NOMO-1 treated with DMSO at 0.1 percent for 48 hours (cell line): ENCODE measurements around the gene LARGE2.

ENCODE experiments used
- DNase-seq: peaks from one replicate; lab custom pipeline; 2025; ENCODE audit not compliant: unreplicated experiment; lab: John Stamatoyannopoulos, UW

LARGE2 gene

DNA sequence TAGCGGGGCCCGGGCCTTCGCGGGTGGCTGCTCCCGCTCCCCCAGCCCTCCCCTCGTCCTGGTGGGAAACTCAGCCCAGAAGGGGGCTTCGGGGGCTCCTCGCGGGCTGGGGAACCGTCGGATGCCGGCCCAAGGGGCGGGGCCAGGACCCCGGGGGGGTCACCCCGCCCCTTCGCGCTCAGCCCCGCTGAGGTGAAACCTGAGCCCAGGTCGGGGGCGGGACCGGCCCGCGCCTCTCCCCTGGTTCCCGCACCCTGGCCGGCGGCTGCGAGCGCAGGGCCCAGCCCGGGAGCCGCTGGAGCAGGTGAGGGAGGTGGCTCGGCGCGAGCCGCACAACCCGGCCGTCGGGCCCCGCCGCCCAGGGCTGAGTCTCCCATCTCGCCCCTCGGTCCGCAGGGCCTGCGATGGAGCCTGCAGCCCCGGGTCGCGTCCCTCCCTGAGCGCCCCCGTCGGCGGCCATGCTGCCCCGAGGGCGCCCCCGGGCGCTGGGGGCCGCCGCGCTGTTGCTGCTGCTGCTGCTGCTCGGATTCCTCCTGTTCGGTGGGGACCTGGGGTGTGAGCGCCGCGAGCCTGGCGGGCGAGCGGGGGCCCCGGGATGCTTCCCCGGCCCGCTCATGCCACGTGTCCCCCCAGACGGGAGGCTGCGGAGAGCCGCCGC is at the start of gene LARGE2:
Gene LARGE2, plus strand, starts transcription at position 232 of the 658 bp plus-strand sequence. Its CDS starts 227 bp downstream, at position 459.
- DNase-seq: no peak

DNA sequence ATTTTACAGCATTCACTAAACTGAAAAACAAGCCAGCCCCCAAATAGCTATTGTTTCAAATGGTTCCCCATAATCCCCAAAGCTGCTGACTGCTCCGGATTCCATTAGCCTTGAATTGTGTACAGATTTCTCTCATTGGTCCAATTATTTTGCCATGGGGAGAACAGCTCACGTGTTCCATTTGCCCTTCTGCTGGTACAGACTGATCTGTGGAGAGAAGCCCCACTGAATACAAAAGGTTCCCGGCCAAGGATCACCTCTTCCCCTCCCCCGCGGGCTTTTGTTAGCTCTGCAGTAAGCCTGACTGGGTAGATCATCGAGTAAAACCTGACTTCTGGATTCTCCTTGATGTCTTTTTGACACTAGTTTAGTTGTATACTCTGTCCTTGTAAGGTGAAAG is 46.1 kb upstream of the LARGE2 start:
- no peak for DNase-seq

DNA sequence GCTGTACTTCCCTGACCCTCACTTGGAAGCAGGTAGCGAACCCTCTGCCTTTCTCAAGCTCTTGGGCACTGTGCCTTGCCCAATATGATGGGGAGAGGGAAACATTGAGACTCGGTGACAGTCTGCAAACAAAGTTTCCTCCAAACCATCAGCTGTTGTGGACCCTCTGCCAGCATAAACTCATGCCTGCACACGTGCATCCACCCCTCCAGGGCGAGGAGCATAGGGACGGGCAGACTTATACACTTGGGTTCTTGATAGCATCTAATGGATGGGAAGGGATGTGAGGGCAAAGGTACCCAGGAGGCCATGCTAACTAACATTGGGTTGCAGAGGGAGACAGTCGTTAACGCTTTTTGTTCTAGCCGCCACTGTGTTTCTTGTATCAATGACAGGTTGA is 45.2 kb upstream of the LARGE2 start:
- DNase-seq: no peak

DNA sequence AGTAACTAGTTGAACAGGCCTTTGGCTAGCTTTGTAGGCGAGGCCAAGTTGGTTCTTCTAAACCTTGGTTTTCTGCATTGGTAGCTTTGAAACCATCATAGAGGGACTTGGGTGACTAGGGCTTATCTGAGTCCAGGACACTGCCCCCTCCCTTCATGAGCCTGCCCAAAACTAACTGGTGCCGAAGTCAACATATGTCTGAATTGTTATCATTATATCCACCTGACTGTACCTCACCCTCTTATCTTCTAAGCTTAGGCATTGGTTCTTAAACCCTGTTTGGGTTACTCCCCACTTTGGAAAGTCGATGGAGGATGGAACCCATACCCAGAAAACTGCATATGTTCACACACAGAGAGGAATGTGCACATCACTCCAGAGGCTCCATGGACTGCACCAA is 44.6 kb upstream of the LARGE2 start:
- no peak for DNase-seq

DNA sequence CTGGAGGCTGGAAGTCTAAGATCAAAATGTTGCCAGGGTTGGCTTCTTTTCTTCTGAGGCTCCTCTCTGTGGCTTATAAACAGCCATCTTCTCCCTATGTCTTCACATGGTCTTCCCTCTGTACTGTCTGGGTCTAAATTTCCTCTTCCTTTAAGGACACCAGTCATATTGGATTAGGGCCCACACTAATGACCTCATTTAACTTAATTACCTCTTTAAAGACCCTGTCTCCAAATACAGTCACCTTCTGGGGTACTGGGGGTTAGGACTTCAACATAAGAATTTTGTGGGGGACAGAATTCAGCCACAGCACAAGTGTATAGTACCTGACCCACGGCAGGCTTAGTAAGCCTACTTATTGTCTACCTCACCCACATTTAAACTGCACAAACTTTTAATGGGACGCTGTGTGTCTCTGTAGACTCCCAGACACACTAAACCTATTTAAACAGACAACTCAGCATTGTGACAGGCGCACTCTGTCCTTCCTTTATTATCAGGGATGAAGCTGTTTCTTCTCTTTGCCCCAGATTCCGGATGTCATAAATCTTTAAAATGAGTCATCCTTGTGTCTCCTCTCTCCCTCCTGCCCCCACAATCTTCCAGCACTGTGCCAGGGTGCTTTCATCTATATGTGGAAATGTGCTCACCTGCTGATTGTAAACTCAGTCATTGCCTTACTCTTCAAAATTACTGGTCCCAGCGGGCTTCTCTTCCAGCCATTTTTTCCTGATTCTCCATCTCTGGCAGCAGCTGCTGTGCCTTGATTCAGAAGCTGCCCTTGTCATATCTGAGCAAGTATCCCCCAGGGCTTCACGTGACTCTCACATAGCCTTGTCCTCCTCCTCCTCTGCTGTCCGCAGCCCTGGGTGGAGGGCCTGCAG is 42.4 kb upstream of the LARGE2 start:
- DNase-seq: peak; percentile 81

DNA sequence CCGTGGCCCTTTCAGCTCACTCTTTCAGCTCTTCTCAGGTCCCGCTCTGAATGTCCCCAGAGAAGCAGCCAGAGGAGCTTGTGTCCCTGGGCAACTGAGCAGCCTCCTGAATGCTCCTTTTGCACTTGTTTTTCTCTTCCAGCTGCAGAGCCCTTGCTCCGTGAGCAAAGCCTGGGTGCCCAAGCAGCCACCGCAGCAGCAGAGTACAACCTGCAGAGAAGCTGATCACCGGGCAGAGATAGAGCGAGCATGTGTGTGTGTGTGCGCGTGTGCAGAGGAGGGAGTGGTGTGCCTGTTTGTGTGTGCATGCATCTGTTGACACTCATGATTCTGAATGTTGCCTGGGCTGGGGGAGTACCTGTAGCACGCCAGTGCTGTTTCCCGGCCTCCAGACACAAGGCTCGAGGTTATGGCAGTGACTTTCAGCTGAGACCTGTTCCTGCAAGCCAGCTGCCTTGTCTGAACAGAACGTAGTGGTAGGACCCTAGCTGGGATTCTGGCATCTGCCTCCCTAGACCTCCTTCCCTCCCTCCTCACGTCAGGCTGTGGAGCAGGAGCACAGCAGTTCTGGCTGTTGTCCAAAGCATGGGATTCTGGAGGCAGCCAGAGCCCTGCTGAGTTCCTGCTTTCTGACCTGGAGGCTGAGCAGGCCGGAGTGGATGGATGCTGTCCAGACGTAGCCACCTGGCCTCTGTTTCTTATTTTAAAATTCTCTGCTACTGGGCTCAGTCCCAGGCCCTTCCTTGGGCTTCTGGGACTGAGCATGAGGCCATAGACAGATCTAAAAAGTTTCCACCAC is 41.5 kb upstream of the LARGE2 start:
- DNase-seq: no peak

DNA sequence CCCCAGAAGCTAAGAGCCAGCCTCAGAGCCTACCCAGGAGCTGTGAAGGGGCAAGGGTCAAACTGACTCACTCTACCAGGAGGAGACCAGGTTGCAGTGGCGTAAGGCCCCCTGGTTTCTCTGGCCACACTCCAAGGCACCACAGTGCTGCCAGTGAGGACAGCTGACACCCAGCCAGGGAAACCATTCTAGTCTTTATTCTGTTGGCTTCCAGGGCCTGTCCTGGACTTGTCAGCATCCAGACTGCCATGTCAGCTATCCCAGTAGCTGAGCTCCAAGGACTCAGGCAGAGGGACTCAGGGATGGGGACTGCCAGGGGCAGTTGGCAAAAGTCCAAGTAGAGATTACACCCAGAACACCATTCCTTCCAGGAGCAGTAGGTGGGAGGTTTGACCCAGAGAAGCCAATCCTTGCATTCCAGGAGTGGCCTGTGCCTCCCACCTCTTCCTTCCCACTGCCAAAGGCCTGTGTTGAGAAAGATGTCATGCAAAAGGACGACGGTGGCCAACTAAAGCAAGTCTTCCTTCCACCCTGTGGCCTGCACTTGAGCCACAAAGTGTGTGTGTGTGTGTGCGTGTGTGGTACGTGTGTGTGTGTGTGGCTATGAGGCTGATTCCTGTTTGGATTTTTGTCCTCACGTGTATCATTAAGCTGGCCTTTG is 40.6 kb upstream of the LARGE2 start:
- no peak for DNase-seq

DNA sequence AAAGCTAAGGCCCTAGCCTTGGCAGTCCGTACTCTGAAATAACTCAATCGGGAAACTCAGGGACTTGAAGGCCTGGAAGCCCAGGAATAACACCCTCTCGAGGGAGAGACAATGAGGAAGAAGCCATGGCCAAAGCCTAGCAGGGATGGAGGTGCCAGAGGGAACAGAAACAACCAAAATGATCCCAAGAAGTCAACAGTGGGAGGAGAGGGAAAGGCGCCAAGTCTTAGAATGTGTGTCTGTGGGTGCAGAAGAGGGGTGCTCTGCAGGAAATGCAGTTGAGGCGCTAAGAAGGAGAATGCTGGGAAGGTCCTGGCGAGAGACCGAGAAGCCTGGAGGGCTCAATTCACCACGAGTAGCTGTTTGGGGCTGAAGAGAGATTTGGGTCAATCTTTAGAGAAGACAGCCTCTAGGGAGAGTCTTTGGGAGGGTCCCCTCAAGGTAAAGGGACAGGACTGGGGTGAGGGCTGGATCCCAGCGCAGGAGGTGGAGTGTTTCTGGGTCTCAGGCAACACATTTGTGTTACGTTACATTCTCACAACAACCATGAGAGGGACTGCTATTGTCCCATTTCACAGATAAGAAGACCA is 37.8 kb upstream of the LARGE2 start:
- no peak for DNase-seq

DNA sequence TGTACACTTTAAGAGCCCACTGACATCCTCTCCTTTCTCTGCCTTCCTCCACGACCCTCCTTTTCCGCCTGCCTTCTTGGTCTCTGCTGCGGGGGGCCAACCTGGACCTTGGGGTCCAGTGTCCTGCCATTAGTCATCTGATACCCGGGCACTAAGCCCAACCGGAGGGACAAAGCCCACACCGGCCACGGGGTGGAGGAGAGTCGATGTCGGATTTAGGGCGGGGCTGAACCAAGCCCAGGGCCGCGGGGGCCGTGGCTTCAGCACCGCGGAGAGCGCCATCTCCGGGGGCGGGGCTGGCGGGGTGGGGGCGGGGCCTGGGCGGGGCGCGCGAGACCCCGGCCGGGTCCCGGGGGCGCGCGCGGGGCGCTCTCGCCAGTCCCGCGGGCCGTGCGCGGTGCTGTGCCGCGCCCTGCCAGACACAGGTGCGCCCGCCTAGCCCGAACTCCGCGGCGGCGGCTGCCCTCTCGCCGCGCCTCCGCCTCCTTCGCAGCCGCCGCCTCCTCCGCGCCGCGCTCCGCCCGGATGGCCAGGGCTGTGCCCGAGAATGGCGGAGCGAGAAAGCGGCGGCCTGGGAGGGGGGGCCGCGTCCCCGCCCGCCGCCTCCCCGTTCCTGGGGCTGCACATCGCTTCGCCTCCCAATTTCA is 37.1 kb upstream of the LARGE2 start, which contains the start of gene MAPK8IP1:
Gene MAPK8IP1, plus strand, starts transcription at position 378 of the 647 bp plus-strand sequence. Its CDS starts 170 bp downstream, at position 548.
- DNase-seq: peak; percentile 47

DNA sequence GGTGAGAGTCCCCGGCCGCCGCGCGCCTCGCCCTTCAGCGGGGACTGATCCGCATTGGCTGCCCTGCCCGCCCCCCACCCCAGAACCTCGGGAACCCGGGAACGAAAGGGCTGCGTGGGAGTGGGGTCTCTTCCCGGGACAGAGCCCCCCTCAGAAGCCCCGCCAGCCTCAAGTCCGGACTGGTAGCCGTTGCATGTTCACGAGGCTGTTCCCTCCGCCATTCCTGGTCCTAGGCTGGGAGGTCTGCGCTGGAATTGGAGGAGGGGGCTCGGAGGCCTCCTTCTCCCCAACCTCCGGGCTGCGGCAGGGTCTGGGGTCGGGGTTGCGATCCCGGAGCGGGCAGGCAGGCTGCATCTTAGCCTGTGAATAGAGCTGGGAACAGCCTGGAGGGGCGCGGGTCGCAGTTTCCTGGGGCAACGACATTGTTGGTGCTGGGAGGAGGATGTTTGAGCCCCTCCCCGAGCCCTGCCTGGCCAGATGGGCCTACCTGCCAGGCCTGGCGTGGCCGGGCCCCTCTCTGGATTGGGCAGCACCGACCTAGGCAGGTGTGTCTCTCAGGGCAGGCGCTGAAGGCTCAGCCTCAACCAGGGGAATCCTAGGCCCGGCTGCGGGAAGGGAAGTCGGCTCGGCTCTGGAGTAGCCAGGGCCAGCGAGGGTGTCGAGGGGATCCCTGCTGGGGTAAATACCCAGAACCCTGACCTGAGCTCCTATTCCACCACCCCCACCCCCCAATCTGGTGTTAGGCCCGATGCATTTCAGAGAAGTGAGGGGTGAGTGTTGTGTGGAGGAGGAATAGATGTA is 36.3 kb upstream of the LARGE2 start:
- DNase-seq: no peak

DNA sequence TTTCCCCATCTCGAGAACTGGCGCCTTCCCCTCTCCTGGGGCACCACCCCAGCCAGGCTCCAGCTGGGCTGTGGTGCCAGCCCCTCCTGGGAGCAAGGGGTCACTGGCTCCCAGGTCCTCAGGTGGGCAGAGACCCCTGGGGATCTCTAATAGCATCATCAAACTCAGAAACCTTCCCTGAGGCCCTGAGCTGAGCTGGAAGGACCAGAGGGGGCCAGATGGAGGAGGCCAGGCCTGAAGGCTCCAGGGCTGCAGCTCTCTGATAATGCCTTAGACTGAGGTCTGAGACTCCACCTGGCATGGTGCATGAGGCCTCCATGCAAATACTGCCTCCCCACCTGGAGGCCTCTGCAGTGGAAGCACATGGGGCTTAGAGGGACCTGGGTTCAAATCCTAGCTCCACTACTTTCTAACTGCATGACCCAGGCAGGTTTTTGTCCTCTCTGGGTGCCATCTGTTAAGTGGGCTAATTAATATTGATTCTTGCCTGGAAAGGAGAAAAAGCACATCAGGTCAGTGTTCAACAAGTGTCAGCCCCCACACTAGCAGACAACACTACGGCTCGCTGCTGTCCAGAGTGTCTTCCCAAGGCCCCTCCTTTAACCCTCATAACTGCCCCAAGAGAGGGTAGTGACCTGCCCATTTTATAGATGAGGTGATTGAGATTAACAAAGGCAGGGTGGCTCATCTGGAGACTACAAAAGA is 35.5 kb upstream of the LARGE2 start:
- DNase-seq: no peak

DNA sequence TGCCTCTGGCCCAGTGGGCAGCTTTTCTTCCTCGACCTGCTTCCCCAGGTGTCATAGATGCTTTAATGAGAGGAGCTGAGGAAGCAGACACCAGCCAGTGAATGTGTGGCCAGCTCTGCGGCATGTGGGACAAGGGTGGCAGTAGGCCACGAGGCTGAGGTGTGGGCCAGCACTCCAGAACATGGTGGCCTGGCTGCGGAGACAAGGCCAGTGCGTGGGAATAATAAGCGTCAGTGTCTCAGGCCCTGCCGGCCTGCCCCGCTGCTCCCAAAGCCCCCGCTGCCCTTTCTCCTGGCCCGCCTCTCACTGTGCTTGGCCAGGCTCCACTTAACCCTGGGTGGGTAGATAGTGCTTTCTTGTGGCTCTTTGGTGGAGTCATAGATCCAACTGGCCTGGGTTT is 34.9 kb upstream of the LARGE2 start:
- no peak for DNase-seq

DNA sequence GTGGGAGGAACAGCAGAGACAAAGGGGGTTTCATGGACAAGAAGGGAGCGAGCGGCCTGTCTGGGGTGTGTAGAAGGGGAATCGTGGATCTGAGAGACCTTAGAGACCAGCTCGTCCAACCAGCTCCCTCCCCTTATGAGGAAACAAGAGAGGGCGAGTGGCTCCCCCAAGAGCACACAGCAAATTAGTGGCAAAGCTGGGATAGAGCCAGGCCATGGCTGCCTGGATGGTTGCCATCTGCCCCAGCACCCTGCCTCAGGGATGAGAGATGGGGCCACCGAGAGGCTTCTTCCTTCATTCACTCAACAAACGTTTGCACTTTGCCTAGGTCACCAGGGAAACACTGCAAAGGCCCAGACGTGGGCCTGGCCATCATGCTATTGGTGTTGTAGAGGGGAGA is 32.9 kb upstream of the LARGE2 start:
- DNase-seq: no peak

DNA sequence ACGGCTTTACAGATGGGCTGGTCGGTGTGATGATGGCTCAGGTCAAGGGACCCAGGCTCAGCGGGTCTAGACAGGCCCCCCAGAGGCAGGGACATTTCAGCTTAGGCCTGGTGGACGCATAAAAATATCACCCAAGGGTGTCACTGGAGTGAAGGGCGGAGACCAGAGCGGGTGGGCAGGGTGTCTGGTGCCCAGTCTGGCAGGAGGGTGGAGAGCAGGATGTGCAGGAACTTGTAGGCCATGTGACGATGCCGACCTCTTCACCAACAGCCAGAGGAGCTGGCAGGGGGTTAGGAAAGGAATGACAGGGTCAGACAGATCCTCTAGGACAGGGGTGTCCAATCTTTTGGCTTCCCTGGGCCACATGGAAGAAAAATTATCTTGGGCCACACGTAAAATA is 32.5 kb upstream of the LARGE2 start:
- DNase-seq: no peak

DNA sequence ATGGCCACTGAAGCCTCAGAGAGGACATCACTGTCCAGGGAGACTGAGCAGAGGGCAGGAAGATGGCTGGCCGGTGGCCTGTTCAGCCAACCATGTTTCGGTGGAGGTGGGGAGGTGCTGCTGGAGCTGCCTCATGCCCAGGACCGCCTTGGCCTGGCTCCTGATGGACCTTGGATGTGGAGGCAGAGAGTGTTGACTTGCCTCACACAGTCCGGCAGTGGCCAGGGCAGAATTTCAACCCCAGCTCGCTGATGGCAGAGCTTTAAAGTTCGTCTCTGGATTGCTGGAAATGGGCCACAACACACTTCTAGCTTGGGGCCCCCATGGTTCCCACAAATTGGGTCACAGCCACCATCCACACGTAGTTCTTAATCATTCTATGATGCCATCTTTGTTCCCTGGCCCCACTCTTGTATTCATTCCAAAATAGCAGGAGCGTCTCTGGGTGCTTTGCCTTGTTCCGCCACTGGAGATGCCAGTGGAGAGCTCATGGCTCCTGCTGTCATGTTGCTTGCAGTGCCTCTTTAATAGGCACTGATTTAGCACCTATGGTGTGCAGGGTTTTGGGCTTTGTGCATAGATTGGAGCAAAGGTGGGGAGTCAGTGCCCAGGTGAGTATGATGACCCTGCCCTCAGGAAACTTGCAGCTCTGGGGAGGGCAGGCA is 31.4 kb upstream of the LARGE2 start:
- no peak for DNase-seq

DNA sequence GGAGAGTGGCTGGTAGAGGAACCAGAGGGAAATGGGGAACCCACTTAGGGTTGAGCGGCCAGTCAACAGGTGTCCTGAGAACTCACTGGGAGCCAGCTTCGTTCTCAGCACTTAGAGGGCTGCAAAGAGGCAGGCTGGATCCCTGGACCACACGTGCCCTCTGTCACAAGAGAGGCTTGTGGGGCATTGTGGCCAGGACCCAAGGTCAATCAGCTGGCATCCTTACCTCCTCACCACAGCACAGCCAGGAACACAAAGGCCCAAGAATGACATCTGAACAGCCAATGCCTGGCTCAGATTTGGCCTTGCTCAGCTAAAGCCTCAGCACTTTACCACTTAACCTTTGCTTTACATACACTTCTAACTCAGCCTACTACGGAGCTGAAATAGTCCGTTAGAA is 29.6 kb upstream of the LARGE2 start:
- no peak for DNase-seq

DNA sequence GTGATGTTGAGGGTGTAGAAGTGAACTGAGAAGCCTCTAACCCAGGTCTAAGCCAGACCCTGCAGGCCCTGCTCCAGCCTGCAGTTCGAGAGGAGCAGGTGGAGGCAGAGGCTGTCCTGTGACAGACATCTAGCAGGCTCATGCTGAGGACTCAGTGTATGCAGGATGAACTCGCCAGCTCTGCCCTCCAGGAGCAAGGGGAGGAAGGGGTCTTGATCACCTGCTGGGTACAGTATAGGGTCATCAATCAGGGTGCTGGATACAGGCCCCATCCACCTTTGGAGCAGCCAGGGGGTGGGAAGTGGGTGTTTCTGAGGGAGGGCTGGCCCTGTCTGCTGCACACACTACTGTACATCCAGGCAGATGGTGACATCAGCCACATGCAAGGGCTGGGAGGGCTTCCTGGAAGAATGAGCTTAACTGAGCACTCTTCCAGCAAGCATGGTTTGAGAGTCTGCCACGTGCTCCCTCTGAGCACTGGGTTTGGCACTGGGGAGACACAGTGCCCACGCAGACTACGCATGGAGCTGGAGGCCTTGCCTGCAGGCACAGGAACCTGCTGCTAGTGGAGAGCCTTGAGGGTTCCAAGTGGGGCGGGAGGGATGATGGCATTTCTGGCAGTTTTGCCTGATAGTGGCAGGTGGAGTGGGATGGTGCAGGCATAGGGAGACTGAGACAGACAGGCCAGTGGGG is 27.8 kb upstream of the LARGE2 start:
- no peak for DNase-seq
